Endothelial cell of umbilical vein (primary cell): ENCODE results near the gene HIP1R. TPM values are rescaled to one million over a fixed set of nuclear protein-coding genes. Genes with fewer than 3 reads are reported as not detected.

Source experiments
- BruUV-seq: library from RNA; stranded (reverse); fragments of 400-500 nt; replicated peaks from 2 replicates; lab custom pipeline; 2021; lab: Mats Ljungman, UMichigan
- CTCF ChIA-PET: fragments of 300-600, 350-600 bp; sonication (Branson Sonifier 250); formaldehyde crosslinking; loops from one replicate; lab custom pipeline; 2021; ENCODE audit warnings: antibody characterized with exemption, inconsistent platforms; lab: Charles Lee
- POLR2A ChIA-PET: fragments of 300-600, 350-600 bp; sonication (Branson Sonifier 250); formaldehyde crosslinking; loops from one replicate; lab custom pipeline; 2021; ENCODE audit warnings: antibody characterized with exemption, inconsistent platforms; lab: Charles Lee
- DNase-seq: peaks from one replicate; pipeline ENCODE4 v3.0.0-alpha.2; 2011; ENCODE audit warnings: low read depth, low spot score
- FAIRE-seq: peaks from 2 replicates; lab custom pipeline; 2011; peaks lifted over from hg19 to GRCh38; lab: Jason Lieb, UNC
- H2AFZ ChIP-seq: 2 replicates; pipeline ENCODE4 v1.6.0; 2012; ENCODE audit warnings: low read depth, low read length, control low read depth, inconsistent platforms
- H3K27ac ChIP-seq: 2 replicates; pipeline ENCODE4 v1.5.1; 2011; ENCODE audit warnings: low read depth, mild to moderate bottlenecking, control low read depth, low read length, moderate library complexity; ENCODE audit not compliant: insufficient read depth
- H3K27me3 ChIP-seq, 2 experiments: 2 replicates each; pipeline versions ENCODE4 v1.6.0 to v1.6.1; 2011; ENCODE audit warnings: low read length in 2 of 2, mixed read lengths in 1 of 2; ENCODE audit not compliant: control insufficient read depth in 2 of 2, insufficient read depth in 2 of 2
- H3K36me3 ChIP-seq, 2 experiments: 2 replicates in 1 of 2; 3 replicates in 1 of 2; pipeline ENCODE4 v1.5.1; 2011; ENCODE audit warnings: low read length in 2 of 2, mild to moderate bottlenecking in 1 of 2, moderate library complexity in 1 of 2; ENCODE audit not compliant: control insufficient read depth in 2 of 2, insufficient read depth in 2 of 2; ENCODE audit errors: extremely low read depth in 1 of 2
- H3K4me1 ChIP-seq: 3 replicates; pipeline ENCODE4 v1.5.1; 2011; ENCODE audit warnings: mild to moderate bottlenecking, low read length; ENCODE audit not compliant: control insufficient read depth, insufficient read depth; ENCODE audit errors: extremely low read depth
- H3K4me2 ChIP-seq: 2 replicates; pipeline ENCODE4 v1.6.1; 2011; ENCODE audit warnings: low read length, control low read depth, mixed read lengths; ENCODE audit not compliant: insufficient read depth
- H3K4me3 ChIP-seq, 3 experiments: fragments of 200-600 bp in 1 of 3; sonication (generic), shearing (Covaris generic) in 1 of 3; replicated peaks in 1 of 3; 2 replicates each; pipeline ENCODE4 v1.5.1; 2011 to 2016; ENCODE audit warnings: control low read depth in 3 of 3, low read length in 3 of 3, mild to moderate bottlenecking in 2 of 3, inconsistent platforms in 1 of 3, low read depth in 1 of 3, moderate library complexity in 1 of 3; ENCODE audit not compliant: insufficient read depth in 1 of 3
- H3K79me2 ChIP-seq: 2 replicates; pipeline ENCODE4 v1.6.0; 2012; ENCODE audit warnings: low read length, inconsistent platforms; ENCODE audit not compliant: control insufficient read depth, insufficient read depth
- H3K9ac ChIP-seq: replicated peaks from 2 replicates; pipeline ENCODE3; 2011; ENCODE audit warnings: low read length, control low read depth; ENCODE audit not compliant: insufficient read depth; ENCODE audit errors: extremely low read depth
- H3K9me1 ChIP-seq: replicated peaks from 3 replicates; pipeline ENCODE4 v1.6.0; 2011; ENCODE audit warnings: mild to moderate bottlenecking, low read length; ENCODE audit not compliant: control insufficient read depth, insufficient read depth; ENCODE audit errors: extremely low read depth
- H3K9me3 ChIP-seq: replicated peaks from 2 replicates; pipeline ENCODE4 v1.5.1; 2012; ENCODE audit warnings: low read length, inconsistent platforms; ENCODE audit not compliant: control insufficient read depth, insufficient read depth
- H4K20me1 ChIP-seq: replicated peaks from 2 replicates; pipeline ENCODE3; 2011; ENCODE audit warnings: mild to moderate bottlenecking, low read length; ENCODE audit not compliant: control insufficient read depth, insufficient read depth; ENCODE audit errors: extremely low read depth
- dilution Hi-C: fragments of 300-500 bp; cut with MboI; formaldehyde crosslinking; loops from one replicate; pipeline ENCODE4 v1.15.0; 2019; ENCODE audit warnings: low sequenced_read_pairs; ENCODE audit not compliant: extremely low pct_ligation_motif_present
- intact Hi-C: fragments of 100-400 bp; cut with micrococcal nuclease; formaldehyde crosslinking; loops from one replicate; pipeline ENCODE4 v1.10.0; 2022
- polyA plus RNA-seq, 4 experiments: library from polyadenylated mRNA; depleted of rRNA in 3 of 4; stranded (reverse) in 3 of 4; unstranded in 1 of 4; fragments of >200 nt; gene quantifications; 2 replicates each; pipeline versions ENCODE4 v1.2.1 to v1.2.3, GENCODE V29; 2011 to 2012; ENCODE audit warnings: missing spikeins in 1 of 4
- total RNA-seq: library from RNA; stranded (reverse); gene quantifications from 2 replicates; pipeline ENCODE4 v1.2.3, GENCODE V29; 2021
- TF ChIP-seq, protein P1 (sequence below): IDR thresholded peaks from 2 replicates; pipeline ENCODE4 v1.6.1; 2011; ENCODE audit not compliant: insufficient read depth, insufficient read length
- TF ChIP-seq, protein P2 (sequence below), 2 donors: IDR thresholded peaks; 1 replicate in 1 of 2; 2 replicates in 1 of 2; pipeline ENCODE4 v1.5.1; 2011; ENCODE audit warnings: low read length in 2 of 2, mild to moderate bottlenecking in 2 of 2, moderate library complexity in 2 of 2, control low read depth in 1 of 2, inconsistent platforms in 1 of 2, low read depth in 1 of 2; ENCODE audit not compliant: insufficient read depth in 1 of 2; ENCODE audit errors: extremely low read depth in 1 of 2

The HIP1R gene
- total and polyA plus RNA-seq, 2 donors (not counting 3 experiments of a cell fraction or from before 2014, with no cell fraction given), result 111 to 122 TPM

DNA sequence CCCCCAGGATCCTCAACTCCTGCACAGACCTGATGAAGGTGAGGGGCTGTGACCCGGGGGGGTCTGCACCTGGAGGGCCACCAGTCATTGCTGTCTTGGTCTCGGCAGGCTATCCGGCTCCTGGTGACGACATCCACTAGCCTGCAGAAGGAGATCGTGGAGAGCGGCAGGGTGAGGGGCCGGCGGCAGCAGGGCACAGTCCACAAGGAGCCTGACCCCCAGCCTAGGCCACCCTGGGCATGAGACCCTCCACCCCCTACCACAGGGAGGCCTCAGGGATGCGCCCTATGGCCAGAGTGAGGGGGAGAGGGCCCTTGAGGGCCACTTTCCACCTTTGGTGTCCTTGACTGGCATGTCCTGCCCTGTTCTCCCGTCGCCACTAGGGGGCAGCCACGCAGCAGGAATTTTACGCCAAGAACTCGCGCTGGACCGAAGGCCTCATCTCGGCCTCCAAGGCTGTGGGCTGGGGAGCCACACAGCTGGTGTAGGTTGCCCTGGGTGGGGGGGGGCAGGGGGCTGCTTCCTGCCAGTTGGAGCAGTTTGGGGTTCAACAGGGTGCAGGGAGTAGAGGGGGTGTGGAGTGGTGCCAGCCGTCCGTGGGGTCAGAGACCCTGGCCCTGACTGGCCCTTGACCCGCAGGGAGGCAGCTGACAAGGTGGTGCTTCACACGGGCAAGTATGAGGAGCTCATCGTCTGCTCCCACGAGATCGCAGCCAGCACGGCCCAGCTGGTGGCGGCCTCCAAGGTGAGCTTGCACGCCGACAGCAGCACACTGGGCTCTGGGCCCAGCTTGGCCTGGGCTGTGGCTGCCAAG is 25.0 kb downstream of the HIP1R start:
- peak; percentile 63 for DNase-seq
- Histone ChIP-seq H3K36me3 (peaks cover 6 to 53% of the 10 kb centered on the region in 2 experiments), H3K9me1 (no peaks in the 10 kb centered on the region), H3K79me2 (no peaks in the 10 kb centered on the region), H4K20me1 (no peaks in the 10 kb centered on the region), H3K4me1 (no peaks in the 10 kb centered on the region), H3K27me3 (no peaks in the 10 kb centered on the region), H3K27ac (no peak overlapping the region), H2AFZ (no peak overlapping the region), H3K9ac (no peak overlapping the region), H3K4me3 (no peak overlapping the region), H3K9me3 (no peaks in the 10 kb centered on the region), H3K4me2 (no peak overlapping the region)
- POLR2A ChIA-PET, result no interaction called here
- peak; percentile 85 for FAIRE-seq
- CTCF ChIA-PET, result interaction anchor here (0.6 to 10.5 kb wide), 19 partner anchors 9 to 378 kb away, joined by 3 to 200 read pairs (median 3); partner anchors contain the start of genes ABCB9, HIP1R, MPHOSPH9 and OGFOD2
- intact Hi-C loops, result loop anchor here (1.0 kb wide), 2 partner anchors 67 to 92 kb away; no protein-coding TSS in a partner anchor
- BruUV-seq, result no TSS peak
- dilution Hi-C loops, result no loop called here
- TF ChIP-seq, protein P1, sequence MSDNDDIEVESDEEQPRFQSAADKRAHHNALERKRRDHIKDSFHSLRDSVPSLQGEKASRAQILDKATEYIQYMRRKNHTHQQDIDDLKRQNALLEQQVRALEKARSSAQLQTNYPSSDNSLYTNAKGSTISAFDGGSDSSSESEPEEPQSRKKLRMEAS, result no peak
- TF ChIP-seq, protein P2, sequence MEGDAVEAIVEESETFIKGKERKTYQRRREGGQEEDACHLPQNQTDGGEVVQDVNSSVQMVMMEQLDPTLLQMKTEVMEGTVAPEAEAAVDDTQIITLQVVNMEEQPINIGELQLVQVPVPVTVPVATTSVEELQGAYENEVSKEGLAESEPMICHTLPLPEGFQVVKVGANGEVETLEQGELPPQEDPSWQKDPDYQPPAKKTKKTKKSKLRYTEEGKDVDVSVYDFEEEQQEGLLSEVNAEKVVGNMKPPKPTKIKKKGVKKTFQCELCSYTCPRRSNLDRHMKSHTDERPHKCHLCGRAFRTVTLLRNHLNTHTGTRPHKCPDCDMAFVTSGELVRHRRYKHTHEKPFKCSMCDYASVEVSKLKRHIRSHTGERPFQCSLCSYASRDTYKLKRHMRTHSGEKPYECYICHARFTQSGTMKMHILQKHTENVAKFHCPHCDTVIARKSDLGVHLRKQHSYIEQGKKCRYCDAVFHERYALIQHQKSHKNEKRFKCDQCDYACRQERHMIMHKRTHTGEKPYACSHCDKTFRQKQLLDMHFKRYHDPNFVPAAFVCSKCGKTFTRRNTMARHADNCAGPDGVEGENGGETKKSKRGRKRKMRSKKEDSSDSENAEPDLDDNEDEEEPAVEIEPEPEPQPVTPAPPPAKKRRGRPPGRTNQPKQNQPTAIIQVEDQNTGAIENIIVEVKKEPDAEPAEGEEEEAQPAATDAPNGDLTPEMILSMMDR (IDR thresholded peaks at IDR 0.05; ENCODE audit: extremely low read depth in 1 of 2, insufficient read depth in 1 of 2, low read depth in 1 of 2, low read length in 2 of 2), result peak; percentile 80 to 88
